22Rv1 (cell line): Measurements from ENCODE around the gene FAM216B.

Source experiments
- ZFX ChIP-seq: fragments of 450-650 bp; IDR thresholded peaks from 2 replicates; pipeline ENCODE4 v1.6.1; 2017; ENCODE audit warnings: antibody characterized with exemption, borderline replicate concordance
- TF ChIP-seq, protein P1 (sequence below): fragments of 450-650 bp; IDR thresholded peaks from 2 replicates; pipeline ENCODE4 v1.5.1; 2017; ENCODE audit warnings: mild to moderate bottlenecking

DNA sequence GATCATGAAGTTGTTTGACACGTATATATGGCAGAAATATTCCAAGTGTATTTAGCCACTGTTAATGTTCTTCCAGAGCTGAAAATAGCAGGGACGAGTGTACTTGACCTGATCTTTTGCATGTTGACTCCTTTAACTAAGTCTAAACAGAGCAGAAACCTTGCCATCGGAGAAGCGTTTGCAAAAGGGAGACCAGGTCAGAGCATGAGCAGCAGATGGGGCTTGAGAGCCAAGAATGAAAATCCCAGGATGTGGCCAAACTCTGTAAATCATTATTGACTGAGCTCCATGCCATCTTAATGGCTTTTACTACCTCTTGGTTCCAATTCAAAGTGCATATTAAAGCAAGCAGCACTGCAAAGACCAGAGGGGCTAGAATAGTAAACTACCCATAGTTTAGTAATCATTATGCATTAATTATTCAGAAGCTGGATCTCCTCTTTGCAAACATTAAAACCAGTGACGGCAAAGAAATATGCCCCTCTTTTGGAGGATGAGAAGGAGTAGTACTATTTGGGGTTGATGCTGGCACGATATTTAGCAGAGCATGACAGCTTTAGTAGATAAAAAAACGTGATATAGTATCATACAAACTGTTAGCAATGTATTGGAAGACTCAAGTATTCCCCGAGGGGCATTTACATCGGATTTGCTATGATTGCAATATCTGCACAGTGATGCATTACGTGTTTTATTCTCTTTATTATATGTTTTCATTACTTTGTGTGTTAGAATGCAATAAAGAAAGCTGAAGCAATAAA lies 55.7 kb downstream of the FAM216B start:
- TF ChIP-seq, protein P1, sequence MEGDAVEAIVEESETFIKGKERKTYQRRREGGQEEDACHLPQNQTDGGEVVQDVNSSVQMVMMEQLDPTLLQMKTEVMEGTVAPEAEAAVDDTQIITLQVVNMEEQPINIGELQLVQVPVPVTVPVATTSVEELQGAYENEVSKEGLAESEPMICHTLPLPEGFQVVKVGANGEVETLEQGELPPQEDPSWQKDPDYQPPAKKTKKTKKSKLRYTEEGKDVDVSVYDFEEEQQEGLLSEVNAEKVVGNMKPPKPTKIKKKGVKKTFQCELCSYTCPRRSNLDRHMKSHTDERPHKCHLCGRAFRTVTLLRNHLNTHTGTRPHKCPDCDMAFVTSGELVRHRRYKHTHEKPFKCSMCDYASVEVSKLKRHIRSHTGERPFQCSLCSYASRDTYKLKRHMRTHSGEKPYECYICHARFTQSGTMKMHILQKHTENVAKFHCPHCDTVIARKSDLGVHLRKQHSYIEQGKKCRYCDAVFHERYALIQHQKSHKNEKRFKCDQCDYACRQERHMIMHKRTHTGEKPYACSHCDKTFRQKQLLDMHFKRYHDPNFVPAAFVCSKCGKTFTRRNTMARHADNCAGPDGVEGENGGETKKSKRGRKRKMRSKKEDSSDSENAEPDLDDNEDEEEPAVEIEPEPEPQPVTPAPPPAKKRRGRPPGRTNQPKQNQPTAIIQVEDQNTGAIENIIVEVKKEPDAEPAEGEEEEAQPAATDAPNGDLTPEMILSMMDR: peak; percentile 49
- TF ChIP-seq ZFX: no peak
